Forelimb muscle (tissue), 1 donor: Measurements from ENCODE around the gene C1S. TPM values are rescaled to one million over a fixed set of nuclear protein-coding genes. Genes with fewer than 3 reads are reported as not detected.
A peak's percentile ranks its signal among the peaks of the same experiment; 100 is the strongest.

Experiments used
- DNase-seq: peaks from one replicate; pipeline ENCODE4 v3.0.0-alpha.2; 2013; ENCODE audit warnings: low read depth
- polyA plus RNA-seq: library from polyadenylated mRNA; unstranded; fragments of 120-200 nt; gene quantifications from one replicate; pipeline ENCODE4 v1.2.1, GENCODE V29; 2013; ENCODE audit not compliant: insufficient read length

The C1S gene
- polyA plus RNA-seq, 1 donor = 66.4 TPM

- DNase-seq = no peak
These were observed 15.4 kb downstream of the C1S start for GRCh38 chr12:7075939-7076338.

GRCh38 chr12:7076493-7076892 is 16.0 kb downstream of the C1S start:
- DNase-seq = no peak

- no peak for DNase-seq
These were observed 17.6 kb downstream of the C1S start for GRCh38 chr12:7078163-7078562.

GRCh38 chr12:7079826-7080125 is 19.3 kb downstream of the C1S start:
- no peak for DNase-seq

GRCh38 chr12:7081037-7081436 is 20.5 kb downstream of the C1S start:
- no peak for DNase-seq

GRCh38 chr12:7083125-7083524 is 22.6 kb downstream of the C1S start:
- DNase-seq = no peak

- DNase-seq = no peak
These were observed 28.8 kb downstream of the C1S start for GRCh38 chr12:7089196-7089871.

- DNase-seq = no peak
These were observed 29.9 kb downstream of the C1S start for GRCh38 chr12:7090222-7090998.

GRCh38 chr12:7091171-7091570 is 30.7 kb downstream of the C1S start:
- DNase-seq = no peak

- DNase-seq = no peak
These were observed 31.2 kb downstream of the C1S start for GRCh38 chr12:7091660-7092228.

GRCh38 chr12:7092229-7092985 is 31.9 kb downstream of the C1S start, which contains the start of gene C1R:
Gene C1R, minus strand, starts transcription at chr12:7092445. Its CDS starts 57 bp downstream, at chr12:7092388.
- DNase-seq = peak; percentile 74

- DNase-seq = no peak
These were observed 32.5 kb downstream of the C1S start for GRCh38 chr12:7092986-7093460.

GRCh38 chr12:7093486-7093885 is 33.0 kb downstream of the C1S start:
- DNase-seq = no peak

- DNase-seq = no peak
These were observed 33.4 kb downstream of the C1S start for GRCh38 chr12:7093892-7094291.

GRCh38 chr12:7096006-7096932 is 35.8 kb downstream of the C1S start:
- no peak for DNase-seq

GRCh38 chr12:7096979-7097378 is 36.5 kb downstream of the C1S start:
- no peak for DNase-seq

- DNase-seq = no peak
These were observed 38.9 kb downstream of the C1S start for GRCh38 chr12:7099290-7099996.

GRCh38 chr12:7100239-7100638 is 39.7 kb downstream of the C1S start:
- DNase-seq = no peak

GRCh38 chr12:7101047-7101693 is 40.7 kb downstream of the C1S start:
- no peak for DNase-seq

- DNase-seq = no peak
These were observed 41.2 kb downstream of the C1S start for GRCh38 chr12:7101694-7102131.
